BLaER1 (cell line): ENCODE measurements around the gene TOP2A.
"Not testable (repeated sequence)": the region's sequence is repeated elsewhere in the genome, so short reads cannot be mapped to it uniquely, and the experiment has no call there.

ENCODE experiments used
- H3K27ac ChIP-seq: shearing (Covaris generic); formaldehyde crosslinking; 2 replicates; pipeline ENCODE4 v1.8.1; 2022
- H3K27me3 ChIP-seq: shearing (Covaris generic); formaldehyde crosslinking; 2 replicates; pipeline ENCODE4 v1.8.1; 2022
- H3K36me3 ChIP-seq: shearing (Covaris generic); formaldehyde crosslinking; 2 replicates; pipeline ENCODE4 v1.8.1; 2022
- H3K4me1 ChIP-seq: shearing (Covaris generic); formaldehyde crosslinking; 2 replicates; pipeline ENCODE4 v1.8.1; 2022
- H3K4me2 ChIP-seq: shearing (Covaris generic); formaldehyde crosslinking; 2 replicates; pipeline ENCODE4 v1.8.1; 2022
- H3K4me3 ChIP-seq: shearing (Covaris generic); formaldehyde crosslinking; 2 replicates; pipeline ENCODE4 v1.8.1; 2022
- H3K9ac ChIP-seq: shearing (Covaris generic); formaldehyde crosslinking; 2 replicates; pipeline ENCODE4 v1.8.1; 2022
- H3K9me3 ChIP-seq: shearing (Covaris generic); formaldehyde crosslinking; 2 replicates; pipeline ENCODE4 v1.8.1; 2022
- H4K20me1 ChIP-seq: shearing (Covaris generic); formaldehyde crosslinking; 2 replicates; pipeline ENCODE4 v1.8.1; 2022
- Cebpa-rat ChIP-seq: shearing (Covaris generic); IDR thresholded peaks from 2 replicates; pipeline ENCODE4 v1.8.1; 2022

Gene TOP2A

GRCh38 chr17:40412880-40413279 is 4.8 kb downstream of the TOP2A start:
- Histone ChIP-seq H3K4me1 (peaks cover 32% of the 10 kb centered on the region), H3K9ac (no peak overlapping the region), H3K27ac (no peak overlapping the region), H3K4me3 (no peak overlapping the region), H3K9me3 (no peaks in the 10 kb centered on the region), H3K36me3 (peaks cover 73% of the 10 kb centered on the region), H3K4me2 (no peak overlapping the region), H4K20me1 (peaks cover 50% of the 10 kb centered on the region), H3K27me3 (no peaks in the 10 kb centered on the region)
- no peak for TF ChIP-seq Cebpa-rat

DNA sequence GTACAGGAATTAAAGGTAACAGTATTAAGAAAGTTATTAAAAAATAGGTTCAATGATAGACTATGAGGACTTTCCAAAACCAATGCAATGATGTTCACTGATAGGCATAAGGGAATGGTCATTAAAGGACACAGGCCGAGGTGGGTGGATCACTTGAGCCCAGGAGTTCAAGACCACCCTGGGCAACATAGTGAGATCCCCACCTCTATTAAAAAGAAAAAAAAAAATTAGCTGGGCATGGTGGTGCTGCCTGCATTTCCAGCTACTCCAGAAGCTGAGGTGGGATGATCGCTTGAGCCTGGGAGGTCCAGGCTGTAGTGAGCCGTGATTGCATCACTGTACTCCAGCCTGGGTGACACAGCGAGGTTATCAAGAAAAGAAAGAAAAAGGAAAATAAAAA is 5.9 kb downstream of the TOP2A start:
- peaks cover 50% of the 10 kb centered on the region for H4K20me1 ChIP-seq
- no peak for TF ChIP-seq Cebpa-rat
- H3K9me3 ChIP-seq = no peaks in the 10 kb centered on the region
- H3K9ac ChIP-seq = no peak overlapping the region
- peaks cover 81% of the 10 kb centered on the region for H3K36me3 ChIP-seq
- no peaks in the 10 kb centered on the region for H3K27me3 ChIP-seq
- no peak overlapping the region for H3K4me2 ChIP-seq
- H3K4me3 ChIP-seq = no peak overlapping the region
- no peak overlapping the region for H3K27ac ChIP-seq
- peaks cover 30% of the 10 kb centered on the region for H3K4me1 ChIP-seq

GRCh38 chr17:40410082-40410481 is 7.6 kb downstream of the TOP2A start:
- Histone ChIP-seq H3K9me3 (no peaks in the 10 kb centered on the region), H4K20me1 (peaks cover 49% of the 10 kb centered on the region), H3K9ac (no peak overlapping the region), H3K36me3 (peaks cover 92% of the 10 kb centered on the region), H3K4me1 (peaks cover 12% of the 10 kb centered on the region), H3K4me2 (no peak overlapping the region), H3K4me3 (no peak overlapping the region), H3K27me3 (no peaks in the 10 kb centered on the region), H3K27ac (no peak overlapping the region)
- no peak for TF ChIP-seq Cebpa-rat

GRCh38 chr17:40409540-40409939 is 8.2 kb downstream of the TOP2A start:
- H3K9me3 ChIP-seq, H3K4me3 ChIP-seq, H3K27me3 ChIP-seq, H3K4me1 ChIP-seq, H3K27ac ChIP-seq, H3K4me2 ChIP-seq, H3K9ac ChIP-seq: not testable (repeated sequence)
- Histone ChIP-seq H4K20me1 (peaks cover 48% of the 10 kb centered on the region), H3K36me3 (peaks cover 96% of the 10 kb centered on the region)

GRCh38 chr17:40407460-40407859 is 10.2 kb downstream of the TOP2A start:
- no peaks in the 10 kb centered on the region for H3K27me3 ChIP-seq
- no peaks in the 10 kb centered on the region for H3K9me3 ChIP-seq
- no peak for TF ChIP-seq Cebpa-rat
- H4K20me1 ChIP-seq = peaks cover 39% of the 10 kb centered on the region
- no peak overlapping the region for H3K4me2 ChIP-seq
- H3K27ac ChIP-seq = no peak overlapping the region
- H3K4me1 ChIP-seq = no peaks in the 10 kb centered on the region
- no peak overlapping the region for H3K4me3 ChIP-seq
- peaks cover 95% of the 10 kb centered on the region for H3K36me3 ChIP-seq
- H3K9ac ChIP-seq = no peak overlapping the region

- Histone ChIP-seq H3K4me2 (no peak overlapping the region), H3K9me3 (no peaks in the 10 kb centered on the region), H4K20me1 (0 out of 2 replicates have a peak, but pooled peaks cover 23% of the 10 kb centered on the region), H3K9ac (no peak overlapping the region), H3K4me1 (no peaks in the 10 kb centered on the region), H3K36me3 (peaks cover 95% of the 10 kb centered on the region), H3K4me3 (no peak overlapping the region), H3K27me3 (no peaks in the 10 kb centered on the region), H3K27ac (no peak overlapping the region)
- TF ChIP-seq Cebpa-rat = no peak
Observed at GRCh38 chr17:40404003-40404402, 13.7 kb downstream of the TOP2A start.

GRCh38 chr17:40402668-40403067 is 15.0 kb downstream of the TOP2A start:
- H3K27ac ChIP-seq = no peak overlapping the region
- H3K27me3 ChIP-seq = no peaks in the 10 kb centered on the region
- H3K9me3 ChIP-seq = no peaks in the 10 kb centered on the region
- H3K4me2 ChIP-seq = no peak overlapping the region
- H3K4me3 ChIP-seq = no peak overlapping the region
- 0 out of 2 replicates have a peak, but pooled peaks cover 23% of the 10 kb centered on the region for H4K20me1 ChIP-seq
- no peak for TF ChIP-seq Cebpa-rat
- H3K36me3 ChIP-seq = peaks cover 97% of the 10 kb centered on the region
- no peak overlapping the region for H3K9ac ChIP-seq
- H3K4me1 ChIP-seq = no peaks in the 10 kb centered on the region

DNA sequence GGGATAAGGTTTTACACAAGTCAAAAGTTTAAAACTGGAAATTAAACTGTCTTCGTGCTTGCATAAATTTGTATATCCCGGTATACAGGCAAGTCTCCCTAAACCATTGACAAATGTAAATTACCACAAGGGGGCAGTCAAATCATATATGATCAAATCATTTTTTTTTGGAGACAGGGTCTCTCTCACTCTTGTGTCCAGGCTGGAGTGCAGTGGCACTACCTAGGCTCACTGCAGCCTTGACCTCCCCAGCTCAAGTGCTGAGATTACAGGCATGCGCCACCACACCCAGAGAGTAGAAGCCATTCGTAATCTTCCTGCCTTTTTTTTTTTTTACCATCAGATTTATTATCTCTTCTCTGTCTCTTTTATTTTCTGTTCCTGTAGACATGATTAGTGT is 18.5 kb downstream of the TOP2A start:
- peaks cover 100% of the 10 kb centered on the region for H3K36me3 ChIP-seq
- H3K4me3 ChIP-seq = no peak overlapping the region
- no peak for TF ChIP-seq Cebpa-rat
- no peaks in the 10 kb centered on the region for H3K4me1 ChIP-seq
- H3K9ac ChIP-seq = no peak overlapping the region
- 0 out of 2 replicates have a peak, but pooled peaks cover 17% of the 10 kb centered on the region for H4K20me1 ChIP-seq
- H3K9me3 ChIP-seq = no peaks in the 10 kb centered on the region
- H3K4me2 ChIP-seq = no peak overlapping the region
- H3K27me3 ChIP-seq = no peaks in the 10 kb centered on the region
- H3K27ac ChIP-seq = no peak overlapping the region

DNA sequence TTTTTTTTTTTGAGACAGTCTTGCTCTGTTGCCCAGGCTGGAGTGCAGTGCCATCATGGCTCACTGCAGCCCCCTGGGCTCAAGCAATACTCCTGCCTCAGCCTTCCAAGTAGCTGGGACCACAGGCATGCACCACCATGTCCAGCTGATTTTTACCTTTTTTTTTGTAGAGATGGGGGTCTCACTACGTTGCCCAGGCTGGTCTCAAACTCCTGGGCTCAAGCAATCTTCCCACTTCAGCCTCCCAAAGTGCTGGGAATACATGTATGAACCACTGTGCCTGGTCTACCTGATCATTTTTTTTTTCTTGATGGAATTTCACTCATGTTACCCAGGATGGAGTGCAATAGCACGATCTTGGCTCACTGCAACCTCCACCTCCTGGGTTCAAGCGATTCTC is 31.1 kb downstream of the TOP2A start:
- Histone ChIP-seq H3K36me3 (peaks cover 87% of the 10 kb centered on the region), H4K20me1 (peaks cover 10% of the 10 kb centered on the region; the same call in 1 of the 2 replicates)
- not testable (repeated sequence) for H3K27ac ChIP-seq, H3K4me1 ChIP-seq, H3K9me3 ChIP-seq, H3K9ac ChIP-seq, H3K4me2 ChIP-seq, H3K27me3 ChIP-seq, H3K4me3 ChIP-seq

DNA sequence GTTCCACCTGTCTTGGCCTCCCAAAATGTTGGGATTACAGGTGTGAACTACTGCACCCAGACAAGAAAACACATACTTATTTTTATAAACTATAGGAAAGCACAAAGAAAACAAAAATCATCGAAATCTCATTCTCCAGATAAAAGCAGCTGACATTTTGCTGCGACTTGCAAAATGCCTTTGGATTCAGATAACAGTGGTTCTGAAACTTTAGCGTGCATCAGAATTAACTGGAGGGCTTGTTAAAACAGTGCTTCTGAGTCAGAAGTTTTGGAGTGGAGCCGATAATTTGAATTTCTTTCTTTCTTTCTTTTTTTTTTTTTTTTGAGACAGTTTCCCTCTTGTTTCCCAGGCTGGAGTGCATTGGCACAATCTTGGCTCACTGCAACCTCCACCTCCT is 35.4 kb downstream of the TOP2A start:
- H3K4me2 ChIP-seq = no peak overlapping the region
- no peaks in the 10 kb centered on the region for H4K20me1 ChIP-seq
- H3K27ac ChIP-seq = no peak overlapping the region
- H3K4me1 ChIP-seq = 0 out of 2 replicates have a peak, but pooled peaks cover under 1% of the 10 kb centered on the region
- TF ChIP-seq Cebpa-rat = no peak
- H3K9me3 ChIP-seq = no peaks in the 10 kb centered on the region
- peaks cover 44% of the 10 kb centered on the region for H3K36me3 ChIP-seq
- H3K27me3 ChIP-seq = no peaks in the 10 kb centered on the region
- H3K4me3 ChIP-seq = no peak overlapping the region
- no peak overlapping the region for H3K9ac ChIP-seq

DNA sequence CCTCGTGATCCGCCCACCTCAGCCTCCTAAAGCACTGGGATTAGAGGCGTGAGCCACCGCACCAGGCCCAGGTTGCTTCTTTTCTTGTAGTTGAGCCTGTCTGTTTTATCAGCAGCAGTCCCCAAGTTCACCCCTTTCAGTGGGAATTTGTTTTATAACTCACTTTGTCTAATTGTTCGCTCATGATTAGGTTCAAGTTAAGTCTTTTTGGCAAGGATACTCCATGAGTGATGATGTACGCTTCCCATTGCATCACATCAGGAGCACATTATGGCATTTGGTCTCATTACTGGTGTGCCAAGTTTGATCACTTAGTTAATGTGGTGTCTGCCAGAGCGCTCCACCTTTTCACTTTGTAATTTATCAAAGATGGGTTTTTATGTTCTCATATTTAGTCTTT is 38.7 kb downstream of the TOP2A start:
- Histone ChIP-seq H3K27ac (no peak overlapping the region), H3K36me3 (peaks cover 12% of the 10 kb centered on the region), H3K27me3 (no peaks in the 10 kb centered on the region), H3K9me3 (0 out of 2 replicates have a peak, but pooled peaks cover 11% of the 10 kb centered on the region), H3K4me1 (peaks cover 13% of the 10 kb centered on the region; the same call in 1 of the 2 replicates), H3K4me3 (no peak overlapping the region), H4K20me1 (no peaks in the 10 kb centered on the region), H3K9ac (no peak overlapping the region), H3K4me2 (no peak overlapping the region)
- TF ChIP-seq Cebpa-rat = no peak
